Esophagus muscularis mucosa (tissue), 4 donors: ENCODE data around the gene ZBTB17.

Experiments used
- EP300 ChIP-seq: sonication (generic); formaldehyde crosslinking; IDR thresholded peaks from one replicate; pipeline ENCODE4 v1.6.1; 2017; ENCODE audit warnings: antibody characterized with exemption
- POLR2A ChIP-seq: fragments of 450-650 bp; IDR thresholded peaks from one replicate; pipeline ENCODE4 v1.6.1; 2017; ENCODE audit warnings: antibody characterized with exemption, moderate library complexity, mild to moderate bottlenecking, low read depth
- POLR2AphosphoS5 ChIP-seq, 2 donors: sonication (generic); formaldehyde crosslinking; IDR thresholded peaks; one replicate each; pipeline ENCODE4 v1.6.1; 2017; ENCODE audit warnings: antibody characterized with exemption in 2 of 2
- TF ChIP-seq, protein P1 (sequence below), 3 experiments: fragments of 200-600 bp in 2 of 3; fragments of 450-650 bp in 1 of 3; sonication (generic) in 2 of 3; IDR thresholded peaks; one replicate each; pipeline ENCODE4 v1.5.1; 2017 to 2019; ENCODE audit warnings: antibody characterized with exemption in 3 of 3, mild to moderate bottlenecking in 2 of 3, moderate library complexity in 1 of 3

DNA sequence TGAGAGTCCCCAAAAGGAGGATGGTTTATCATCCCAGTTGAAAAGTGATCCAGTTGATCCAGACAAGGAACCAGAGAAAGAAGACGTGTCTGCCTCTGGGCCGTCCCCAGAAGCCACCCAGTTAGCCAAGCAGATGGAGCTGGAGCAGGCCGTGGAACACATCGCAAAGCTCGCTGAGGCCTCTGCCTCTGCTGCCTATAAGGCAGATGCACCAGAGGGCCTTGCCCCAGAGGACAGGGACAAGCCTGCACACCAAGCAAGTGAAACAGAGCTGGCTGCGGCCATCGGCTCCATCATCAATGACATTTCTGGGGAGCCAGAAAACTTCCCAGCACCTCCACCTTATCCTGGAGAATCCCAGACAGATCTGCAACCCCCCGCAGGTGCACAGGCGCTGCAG lies 43.3 kb downstream of the ZBTB17 start:
- no peak for TF ChIP-seq POLR2A
- TF ChIP-seq, protein P1, sequence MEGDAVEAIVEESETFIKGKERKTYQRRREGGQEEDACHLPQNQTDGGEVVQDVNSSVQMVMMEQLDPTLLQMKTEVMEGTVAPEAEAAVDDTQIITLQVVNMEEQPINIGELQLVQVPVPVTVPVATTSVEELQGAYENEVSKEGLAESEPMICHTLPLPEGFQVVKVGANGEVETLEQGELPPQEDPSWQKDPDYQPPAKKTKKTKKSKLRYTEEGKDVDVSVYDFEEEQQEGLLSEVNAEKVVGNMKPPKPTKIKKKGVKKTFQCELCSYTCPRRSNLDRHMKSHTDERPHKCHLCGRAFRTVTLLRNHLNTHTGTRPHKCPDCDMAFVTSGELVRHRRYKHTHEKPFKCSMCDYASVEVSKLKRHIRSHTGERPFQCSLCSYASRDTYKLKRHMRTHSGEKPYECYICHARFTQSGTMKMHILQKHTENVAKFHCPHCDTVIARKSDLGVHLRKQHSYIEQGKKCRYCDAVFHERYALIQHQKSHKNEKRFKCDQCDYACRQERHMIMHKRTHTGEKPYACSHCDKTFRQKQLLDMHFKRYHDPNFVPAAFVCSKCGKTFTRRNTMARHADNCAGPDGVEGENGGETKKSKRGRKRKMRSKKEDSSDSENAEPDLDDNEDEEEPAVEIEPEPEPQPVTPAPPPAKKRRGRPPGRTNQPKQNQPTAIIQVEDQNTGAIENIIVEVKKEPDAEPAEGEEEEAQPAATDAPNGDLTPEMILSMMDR (IDR thresholded peaks at IDR 0.05), result no peak
- no peak for TF ChIP-seq POLR2AphosphoS5 (IDR thresholded peaks at IDR 0.05)
- TF ChIP-seq EP300, result no peak
